OCI-LY3 (cell line): ENCODE results near the gene ARHGAP26.

Source experiments
- EZH2phosphoT487 ChIP-seq: fragments of 200-600 bp; shearing (Covaris generic); IDR thresholded peaks from 2 replicates; pipeline ENCODE4 v1.6.1; 2018; ENCODE audit warnings: antibody characterized with exemption, mixed run types, low read depth
- TF ChIP-seq, protein P1 (sequence below): fragments of 200-600, 300-600 bp; sonication (generic); IDR thresholded peaks from 2 replicates; pipeline ENCODE4 v1.5.1; 2014; ENCODE audit warnings: antibody characterized with exemption, low read length, low read depth

DNA sequence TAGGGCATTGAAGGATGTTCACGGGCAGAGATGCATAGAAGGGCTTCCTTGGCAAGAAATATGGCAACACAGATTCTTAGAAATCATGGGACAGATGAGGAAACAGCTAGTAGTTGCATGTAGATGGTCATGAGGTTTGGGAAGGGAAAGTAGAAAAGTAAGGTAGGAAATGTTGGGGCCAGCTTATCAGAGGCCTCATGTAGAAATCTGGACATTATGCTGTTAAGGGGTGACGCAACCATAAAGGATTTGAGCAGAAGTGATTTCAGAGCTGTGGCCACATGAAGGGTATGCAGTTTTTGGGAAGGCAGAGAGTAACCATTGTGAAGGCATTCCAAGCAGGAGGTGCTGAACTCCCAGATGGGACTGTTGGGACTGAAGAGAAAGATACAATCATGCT, 224.0 kb downstream of the ARHGAP26 start:
- TF ChIP-seq, protein P1, sequence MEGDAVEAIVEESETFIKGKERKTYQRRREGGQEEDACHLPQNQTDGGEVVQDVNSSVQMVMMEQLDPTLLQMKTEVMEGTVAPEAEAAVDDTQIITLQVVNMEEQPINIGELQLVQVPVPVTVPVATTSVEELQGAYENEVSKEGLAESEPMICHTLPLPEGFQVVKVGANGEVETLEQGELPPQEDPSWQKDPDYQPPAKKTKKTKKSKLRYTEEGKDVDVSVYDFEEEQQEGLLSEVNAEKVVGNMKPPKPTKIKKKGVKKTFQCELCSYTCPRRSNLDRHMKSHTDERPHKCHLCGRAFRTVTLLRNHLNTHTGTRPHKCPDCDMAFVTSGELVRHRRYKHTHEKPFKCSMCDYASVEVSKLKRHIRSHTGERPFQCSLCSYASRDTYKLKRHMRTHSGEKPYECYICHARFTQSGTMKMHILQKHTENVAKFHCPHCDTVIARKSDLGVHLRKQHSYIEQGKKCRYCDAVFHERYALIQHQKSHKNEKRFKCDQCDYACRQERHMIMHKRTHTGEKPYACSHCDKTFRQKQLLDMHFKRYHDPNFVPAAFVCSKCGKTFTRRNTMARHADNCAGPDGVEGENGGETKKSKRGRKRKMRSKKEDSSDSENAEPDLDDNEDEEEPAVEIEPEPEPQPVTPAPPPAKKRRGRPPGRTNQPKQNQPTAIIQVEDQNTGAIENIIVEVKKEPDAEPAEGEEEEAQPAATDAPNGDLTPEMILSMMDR: no peak
- TF ChIP-seq EZH2phosphoT487: no peak
